Muscle of arm (tissue), 12 donors: ENCODE measurements around the gene SNUPN. TPM values are rescaled to one million over a fixed set of nuclear protein-coding genes. Genes with fewer than 3 reads are reported as not detected.
"Not testable (repeated sequence)": the region's sequence is repeated elsewhere in the genome, so short reads cannot be mapped to it uniquely, and the experiment has no call there.

Source experiments
- DNase-seq: peaks from one replicate; pipeline ENCODE4 v3.0.0-alpha.2; 2013
- polyA plus RNA-seq, 12 donors: library from polyadenylated mRNA; unstranded; fragments of 120-200 nt; gene quantifications; one replicate each; pipeline ENCODE4 v1.2.1, GENCODE V29; 2013; ENCODE audit not compliant: insufficient read length in 12 of 12

Gene SNUPN
- polyA plus RNA-seq, 12 donors: 18.0 to 27.3 (median 21.4) TPM; not detected in 1

DNA sequence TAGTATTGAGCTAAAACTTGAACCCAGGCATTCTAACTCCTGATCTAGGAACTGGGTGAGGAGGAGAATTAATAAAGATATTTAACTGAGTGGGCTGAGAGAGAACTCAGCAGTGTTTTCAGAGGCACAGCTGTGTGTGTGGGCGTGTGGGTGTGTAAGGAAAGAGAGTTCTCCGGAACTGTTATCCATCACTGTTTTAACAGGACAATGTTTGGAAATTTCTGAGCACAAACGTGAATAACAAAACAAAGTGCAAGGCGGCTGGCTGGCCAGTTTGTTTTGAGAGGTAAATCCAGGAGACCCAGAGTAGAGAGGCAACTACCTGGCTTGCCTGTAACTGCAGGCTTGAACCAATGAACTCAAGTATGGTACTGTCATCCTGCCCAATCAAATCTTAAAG, 41.4 kb downstream of the SNUPN start:
- DNase-seq: no peak

DNA sequence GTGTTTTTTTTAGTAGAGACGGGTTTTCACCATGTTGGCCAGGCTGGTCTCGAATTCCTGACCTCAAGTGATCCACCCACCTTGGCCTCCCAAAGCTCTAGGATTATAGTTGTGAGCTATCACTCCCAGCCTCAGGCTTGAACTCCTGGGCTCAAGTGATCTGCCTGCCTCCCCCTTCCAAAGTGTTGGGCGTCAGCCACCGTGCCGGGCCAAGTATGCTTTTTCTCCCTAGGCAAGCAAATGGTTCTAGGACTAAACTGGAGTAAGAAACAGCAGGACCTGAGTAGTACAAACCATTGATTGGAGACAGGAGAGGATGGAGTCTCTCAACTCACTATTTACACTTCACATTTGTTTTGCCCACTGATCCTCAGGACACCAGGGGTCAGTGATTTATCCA, 41.8 kb downstream of the SNUPN start:
- no peak for DNase-seq

DNA sequence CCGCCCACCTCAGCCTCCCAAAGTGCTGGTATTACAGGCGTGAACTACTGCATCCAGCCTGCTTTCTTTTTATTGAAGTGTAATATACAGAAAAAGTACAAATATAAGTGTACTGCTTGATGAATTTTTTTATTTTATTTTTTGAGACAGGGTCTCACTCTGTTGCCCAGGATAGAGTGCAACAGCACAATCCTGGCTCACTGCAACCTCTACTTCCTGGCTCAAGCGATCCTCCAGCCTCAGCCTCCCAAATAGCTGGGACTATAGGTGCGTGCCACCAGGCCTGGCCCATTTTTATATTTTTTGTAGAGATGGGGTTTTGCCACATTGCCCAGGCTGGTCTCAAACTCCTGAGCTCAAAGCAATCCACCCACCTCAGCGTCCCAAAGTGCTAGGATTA, 42.6 kb downstream of the SNUPN start:
- DNase-seq: not testable (repeated sequence)

DNA sequence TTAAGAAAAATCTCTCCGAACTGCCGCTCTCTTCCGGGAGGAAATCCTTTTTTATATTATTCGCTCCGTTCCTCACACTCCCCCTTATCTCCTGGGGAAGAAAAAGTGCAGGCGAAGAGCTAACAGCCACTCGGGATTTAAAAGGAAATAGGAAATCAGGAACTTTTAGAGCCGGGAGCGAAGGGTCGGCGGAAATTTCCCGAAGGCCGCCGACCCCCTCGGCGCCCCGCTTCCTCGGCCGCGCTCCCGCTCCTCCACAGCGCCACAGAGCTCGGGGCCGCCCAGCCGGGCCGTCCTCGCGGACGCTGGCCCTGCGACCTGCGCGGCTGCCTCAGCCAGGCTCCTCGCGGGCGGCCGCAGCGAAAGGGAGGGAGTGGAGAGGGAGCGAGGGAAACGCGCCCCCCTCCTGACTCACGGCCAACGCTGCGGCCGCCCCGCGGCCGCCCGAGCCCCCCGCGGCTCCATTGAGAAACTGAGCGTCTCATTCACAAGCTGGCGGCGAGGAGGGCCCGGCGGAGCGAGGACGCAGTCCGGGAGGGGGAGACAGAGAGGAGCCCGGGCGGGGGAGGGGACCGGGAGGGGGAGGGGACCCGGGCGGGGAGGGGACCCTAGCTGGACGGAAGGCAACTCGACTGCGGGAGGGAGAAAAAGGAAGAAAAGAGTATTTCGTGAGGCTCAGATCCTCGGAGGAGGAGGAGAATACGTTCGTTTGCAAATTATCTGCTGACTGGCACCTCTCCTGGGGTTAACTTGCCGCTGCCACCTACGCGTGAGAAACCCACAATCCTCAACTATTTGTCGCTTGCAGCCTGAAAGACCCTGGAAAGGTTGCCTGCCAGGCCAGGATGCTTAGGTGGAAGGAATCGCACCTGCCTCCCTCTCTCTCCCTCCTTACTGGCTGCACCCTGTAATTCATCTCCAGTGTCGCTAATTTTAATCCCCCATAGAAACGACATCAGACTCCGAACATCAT, 46.3 kb downstream of the SNUPN start, which contains the start of gene PTPN9:
TSS of gene PTPN9 (minus strand) at position 368 of the 973 bp plus-strand sequence. CDS start 539 bp downstream, outside the sequence.
- peak; percentile 85 for DNase-seq

DNA sequence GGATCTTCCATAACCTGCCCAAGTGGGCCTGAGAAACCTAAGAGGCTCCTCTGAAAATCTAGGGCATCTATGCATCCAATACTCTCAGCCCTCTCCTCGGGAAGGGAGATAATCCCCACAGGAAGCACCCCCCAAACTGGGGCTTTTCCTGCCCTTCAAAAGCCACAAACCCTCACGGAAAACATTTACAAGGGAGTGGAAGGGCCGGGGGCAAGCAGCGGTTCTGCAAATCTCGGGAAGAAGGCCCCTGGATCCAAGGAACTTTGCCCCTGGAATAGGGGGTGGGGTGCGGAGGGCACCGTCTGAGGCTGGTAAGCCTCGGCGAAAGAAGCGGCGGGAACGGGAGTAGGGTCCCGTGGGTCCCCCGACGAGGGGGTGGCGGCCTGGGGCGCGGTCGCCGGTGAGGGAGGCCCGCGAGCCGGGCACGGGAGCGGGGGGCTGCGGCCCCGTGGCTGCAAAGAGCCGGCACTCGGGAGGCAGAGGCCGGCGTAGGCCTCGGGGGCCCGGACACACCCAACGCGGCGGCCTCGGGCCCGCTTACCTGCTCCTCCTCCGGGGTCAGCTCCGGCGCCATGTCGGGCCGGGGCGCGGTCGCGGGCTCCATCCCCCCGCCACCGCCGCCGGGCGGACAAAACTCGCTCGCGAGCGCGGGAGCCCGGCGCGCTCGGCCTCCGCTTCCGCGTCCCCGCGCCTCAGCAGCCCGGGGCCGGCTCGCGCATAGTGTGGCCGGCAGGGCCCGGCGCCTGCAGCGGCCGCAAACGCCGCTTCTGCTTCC, 47.2 kb downstream of the SNUPN start:
- DNase-seq: peak; percentile 19

DNA sequence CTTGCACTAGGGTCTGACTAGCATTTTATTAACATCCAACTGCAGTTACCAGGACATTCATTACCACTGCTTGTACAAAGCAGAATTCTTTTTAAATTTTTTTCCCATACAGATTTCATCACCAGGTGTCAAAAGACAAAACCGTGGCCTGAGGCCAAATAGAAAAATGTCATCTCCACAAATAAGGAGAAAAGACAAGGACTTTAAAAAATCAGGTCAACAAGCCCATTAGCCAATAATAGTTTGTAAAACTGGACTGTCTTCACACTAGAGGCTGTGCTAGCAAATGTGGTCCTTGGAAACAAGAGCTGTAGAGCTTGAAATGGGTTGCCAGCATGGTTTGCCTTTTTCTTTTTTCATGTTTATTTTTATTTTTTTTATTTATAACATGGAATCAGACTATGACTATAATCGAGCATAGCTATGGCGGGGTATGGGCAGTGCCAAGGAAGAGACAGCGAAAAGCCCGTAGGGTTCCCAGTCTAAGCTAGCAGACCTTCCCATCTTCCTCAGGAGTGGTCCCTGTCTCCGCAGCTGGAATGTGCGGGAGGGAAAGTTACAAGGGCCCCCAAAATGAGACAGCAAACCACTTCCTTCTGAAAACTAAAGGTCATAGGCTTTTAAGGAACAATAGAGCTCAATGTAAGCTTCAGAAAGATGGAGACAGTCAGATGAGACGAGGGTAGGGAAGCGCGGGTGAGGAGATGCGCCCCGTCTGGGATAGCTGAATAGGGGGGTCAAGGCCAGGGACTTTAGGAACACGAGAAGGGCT, 47.9 kb downstream of the SNUPN start:
- DNase-seq: no peak

DNA sequence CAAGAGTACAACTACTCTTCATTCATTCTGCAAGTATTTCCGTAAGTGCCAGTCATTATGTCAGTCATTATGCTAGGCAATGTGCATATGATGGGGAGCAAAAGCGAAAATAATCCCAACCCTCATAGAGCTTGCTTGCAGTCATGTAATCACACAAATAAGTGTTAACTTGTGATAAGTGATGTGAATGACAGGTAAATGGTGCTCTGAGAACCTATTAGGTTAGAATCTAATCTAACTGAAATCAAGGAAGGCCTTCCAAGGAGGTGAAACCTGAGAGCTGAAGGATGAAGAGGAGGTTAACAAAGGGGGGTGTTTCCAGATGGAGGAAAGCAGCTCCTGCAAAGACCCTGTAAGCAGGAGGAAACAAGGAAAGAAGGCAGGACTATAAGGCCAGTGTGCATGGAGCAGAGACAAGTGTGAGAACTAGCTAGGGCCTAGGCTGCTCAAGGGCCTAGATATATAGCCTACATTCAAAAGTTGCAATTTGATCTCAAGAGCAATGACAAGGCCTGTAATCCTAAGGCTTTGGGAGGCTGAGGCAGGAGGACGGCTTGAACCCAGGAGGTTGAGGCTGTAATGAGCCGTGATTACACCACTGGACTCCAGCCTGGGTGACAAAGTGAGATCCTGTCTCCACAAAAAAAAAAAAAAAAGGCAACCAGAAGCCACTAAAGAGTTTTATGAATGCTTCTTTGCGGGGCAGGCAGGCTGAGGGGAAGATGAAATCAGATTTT, 51.7 kb downstream of the SNUPN start:
- DNase-seq: no peak

DNA sequence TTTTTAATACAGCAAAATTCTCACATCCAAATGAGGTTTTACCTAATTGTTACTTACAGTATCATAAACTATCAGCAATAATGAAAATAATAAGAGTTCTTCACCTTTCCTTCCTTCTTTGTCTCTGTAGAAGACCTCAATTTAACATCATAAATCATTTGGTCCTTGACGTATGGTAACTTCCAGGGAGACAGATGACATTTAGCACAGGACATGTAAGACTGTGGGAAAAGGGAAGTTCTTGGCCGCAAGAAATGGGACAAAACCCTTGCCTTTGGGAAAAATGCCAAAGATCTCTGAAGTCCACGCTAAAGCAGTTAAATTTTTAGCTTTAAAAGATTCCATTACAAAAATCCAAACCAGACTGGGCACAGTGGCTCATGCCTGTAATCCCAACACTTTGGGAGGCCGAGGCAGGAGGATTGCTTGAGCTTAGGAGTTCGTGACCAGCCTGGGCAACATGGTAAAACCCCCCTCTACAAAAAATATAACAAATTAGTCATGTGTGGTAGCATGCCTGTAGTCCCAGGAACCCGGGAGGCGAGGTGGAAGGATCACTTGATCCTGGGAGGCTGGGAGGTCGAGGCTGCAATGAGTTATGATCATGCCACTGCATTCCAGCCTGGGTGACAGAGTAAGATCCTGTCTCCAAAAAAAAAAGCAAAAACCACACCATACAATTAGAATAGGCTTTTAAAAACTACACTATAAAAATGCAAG, 55.2 kb downstream of the SNUPN start:
- no peak for DNase-seq

DNA sequence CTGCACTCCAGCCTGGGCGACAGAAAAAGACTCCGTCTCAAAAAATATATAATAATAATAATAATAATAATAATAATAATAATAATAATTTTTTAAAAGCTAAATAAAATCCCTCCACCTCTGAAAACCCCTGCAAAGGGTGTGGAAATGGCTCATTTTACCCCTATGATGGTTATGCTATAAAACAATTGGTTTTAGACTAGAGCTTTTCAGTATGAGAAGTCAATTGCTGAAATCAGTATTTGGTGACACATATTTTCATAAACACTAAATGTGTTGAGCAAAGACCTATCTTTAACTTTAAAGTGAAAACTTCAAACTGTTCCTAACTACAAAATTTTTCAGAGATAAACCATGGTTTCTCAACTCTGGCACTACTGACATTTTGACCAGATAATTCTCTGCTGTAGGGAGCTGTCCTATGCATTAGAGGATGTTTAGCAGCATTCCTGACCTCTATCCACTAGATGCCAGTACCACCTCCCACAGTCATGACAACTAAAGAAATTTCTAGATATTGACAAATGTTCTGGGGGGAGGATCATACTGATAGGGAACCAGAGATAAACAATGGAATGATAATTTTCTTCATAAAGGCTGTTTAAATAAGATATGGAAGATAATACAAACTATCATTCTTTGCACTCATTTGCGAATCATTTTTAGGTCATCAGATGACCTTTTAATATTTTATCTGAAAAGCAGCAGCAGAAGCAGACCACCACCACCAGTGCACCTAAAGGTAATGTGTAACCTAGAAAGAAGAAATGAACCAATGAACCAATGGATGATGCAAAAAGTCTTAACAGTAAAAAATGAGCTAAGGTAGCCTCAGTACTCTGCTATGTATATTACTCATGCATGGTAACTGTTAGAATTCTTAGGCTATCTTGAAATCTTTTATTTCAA, 60.2 kb downstream of the SNUPN start:
- DNase-seq: no peak

DNA sequence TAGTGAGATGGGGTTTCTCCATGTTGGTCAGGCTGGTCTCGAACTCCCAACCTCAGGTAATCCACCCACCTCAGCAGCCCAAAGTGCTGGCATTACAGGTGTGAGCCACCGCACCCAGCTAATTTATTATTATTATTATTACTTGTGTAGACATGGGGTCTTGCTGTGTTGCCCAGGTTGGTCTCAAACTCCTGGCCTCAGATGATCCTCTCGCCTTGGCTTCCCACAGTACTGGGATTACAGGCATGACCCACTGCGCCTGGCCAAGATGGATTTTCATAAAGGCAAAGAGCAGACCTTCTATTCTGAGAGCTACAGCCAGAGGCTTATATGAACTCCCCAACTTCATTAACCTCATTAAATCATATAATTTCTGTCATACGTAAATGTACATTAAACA, 63.6 kb downstream of the SNUPN start:
- no peak for DNase-seq

DNA sequence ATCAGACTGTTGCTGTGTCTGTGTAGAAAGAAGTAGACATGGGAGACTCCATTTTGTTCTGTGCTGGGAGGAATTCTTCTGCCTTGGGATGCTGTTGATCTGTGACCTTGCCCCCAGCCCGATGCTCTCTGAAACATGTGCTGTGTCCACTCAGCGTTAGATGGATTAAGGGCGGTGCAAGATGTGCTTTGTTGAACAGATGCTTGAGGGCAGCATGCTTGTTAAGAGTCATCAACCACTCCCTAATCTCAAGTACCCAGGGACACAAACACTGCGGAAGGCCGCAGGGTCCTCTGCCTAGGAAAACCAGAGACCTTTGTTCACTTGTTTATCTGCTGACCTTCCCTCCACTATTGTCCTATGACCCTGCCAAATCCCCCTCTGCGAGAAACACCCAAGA, 66.2 kb downstream of the SNUPN start:
- DNase-seq: not testable (repeated sequence)

DNA sequence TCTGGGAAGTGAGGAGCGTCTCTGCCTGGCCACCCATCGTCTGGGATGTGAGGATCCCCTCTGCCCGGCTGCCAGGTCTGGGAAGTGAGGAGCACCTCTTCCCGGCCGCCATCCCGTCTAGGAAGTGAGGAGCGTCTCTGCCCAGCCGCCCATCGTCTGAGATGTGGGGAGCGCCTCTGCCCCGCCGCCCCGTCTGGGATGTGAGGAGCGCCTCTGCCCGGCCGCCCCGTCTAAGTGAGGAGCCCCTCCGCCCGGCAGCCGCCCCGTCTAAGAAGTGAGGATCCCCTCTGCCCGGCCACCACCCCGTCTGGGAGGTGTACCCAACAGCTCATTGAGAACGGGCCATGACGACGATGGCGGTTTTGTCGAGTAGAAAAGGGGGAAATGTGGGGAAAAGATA, 66.6 kb downstream of the SNUPN start:
- not testable (repeated sequence) for DNase-seq

DNA sequence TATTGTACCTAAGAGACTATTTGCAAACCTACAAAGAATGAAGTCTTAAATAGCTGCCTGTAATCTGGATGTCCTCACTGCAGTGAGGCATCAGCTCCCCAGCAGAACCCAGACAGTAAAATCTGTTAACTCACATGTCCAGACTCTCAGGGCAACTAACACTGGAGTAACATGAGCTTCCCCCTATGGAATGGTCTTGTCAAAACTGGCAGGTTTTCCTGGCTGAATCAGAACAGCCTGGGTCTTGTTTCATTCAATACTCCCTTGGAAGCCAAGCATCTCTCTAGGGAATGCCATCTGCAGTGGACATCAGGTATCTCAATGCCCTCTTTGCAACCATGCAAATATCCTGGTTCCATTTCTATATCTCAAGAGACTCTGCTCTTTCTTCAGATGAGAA, 70.8 kb downstream of the SNUPN start:
- no peak for DNase-seq

DNA sequence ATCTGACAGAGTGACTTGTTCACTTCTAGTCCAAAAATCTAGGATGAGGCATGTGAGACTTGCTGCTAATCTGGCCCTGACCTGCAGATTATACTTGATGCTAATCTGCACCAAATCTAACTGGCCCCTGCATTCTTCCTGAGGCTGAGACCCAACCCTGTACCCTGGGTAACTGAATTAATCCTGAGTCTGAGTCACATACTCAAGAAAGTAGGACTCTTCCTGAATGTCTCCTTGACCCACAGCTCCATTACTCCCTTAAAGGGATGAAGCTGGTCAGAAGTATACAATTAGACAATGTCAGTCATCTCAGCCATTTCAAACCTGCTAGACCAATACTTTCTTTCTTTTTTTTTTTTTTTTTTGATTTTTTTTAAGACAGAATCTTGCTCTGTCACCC, 71.9 kb downstream of the SNUPN start:
- DNase-seq: no peak

DNA sequence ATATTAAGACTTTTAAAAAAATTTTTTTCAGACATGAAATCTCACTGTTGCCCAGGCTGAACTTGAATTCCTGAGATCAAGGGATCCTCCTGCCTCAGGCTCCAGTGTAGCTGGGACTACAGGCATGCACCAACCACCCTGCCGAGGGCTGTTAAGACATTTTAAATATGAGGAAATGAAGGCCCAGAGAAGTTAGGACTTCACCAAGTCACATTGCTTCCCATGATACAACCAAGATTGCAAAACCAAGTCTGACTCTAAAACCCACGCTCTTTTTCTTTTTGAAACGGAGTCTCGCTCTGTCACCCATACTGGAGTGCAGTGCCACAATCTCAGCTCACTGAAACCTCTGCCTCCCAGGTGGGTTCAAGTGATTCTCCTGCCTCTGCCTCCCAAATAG, 74.4 kb downstream of the SNUPN start:
- DNase-seq: no peak
